HEK293 (cell line): ENCODE measurements around the gene ANKUB1.

Experiments used
- CTCF ChIA-PET: fragments of 350-600 bp; formaldehyde crosslinking; extraction: SDS; loops from one replicate; lab custom pipeline; 2021; ENCODE audit warnings: antibody characterized with exemption; lab: Yijun Ruan, JAX
- POLR2A ChIA-PET: fragments of 300-600 bp; formaldehyde crosslinking; extraction: SDS; loops from one replicate; lab custom pipeline; 2020; ENCODE audit warnings: antibody characterized with exemption, inconsistent platforms; lab: Yijun Ruan, JAX
- H3K27ac ChIP-seq: fragments of 200-500 bp; sonication (Bioruptor generic); 2 replicates; pipeline ENCODE4 v1.5.1; 2014; ENCODE audit warnings: low read depth, low read length, control low read depth, inconsistent platforms; ENCODE audit errors: extremely low read depth
- H3K36me3 ChIP-seq, 2 experiments: fragments of 200-500 bp in 1 of 2; sonication (Bioruptor generic) in 1 of 2; 1 replicate in 1 of 2; 2 replicates in 1 of 2; pipeline ENCODE4 v1.5.1; 2014 to 2017; ENCODE audit warnings: inconsistent platforms in 2 of 2, low read length in 2 of 2; ENCODE audit not compliant: control insufficient read depth in 2 of 2, insufficient read depth in 1 of 2
- H3K4me1 ChIP-seq: fragments of 200-500 bp; sonication (Bioruptor generic); 2 replicates; pipeline ENCODE4 v1.5.1; 2014; ENCODE audit warnings: mild to moderate bottlenecking, low read length, inconsistent platforms; ENCODE audit not compliant: control insufficient read depth, insufficient read depth
- H3K4me3 ChIP-seq: 2 replicates; pipeline ENCODE4 v1.5.1; 2011; ENCODE audit warnings: low read depth, mild to moderate bottlenecking, control low read depth, low read length, moderate library complexity
- H3K9me3 ChIP-seq: fragments of 200-500 bp; sonication (Bioruptor generic); 2 replicates; pipeline ENCODE4 v1.5.1; 2014; ENCODE audit warnings: low read depth, low read length, inconsistent platforms; ENCODE audit not compliant: control insufficient read depth, insufficient read depth
- GLIS2 ChIP-seq: fragments of 450-650 bp; formaldehyde crosslinking; IDR thresholded peaks from 2 replicates; pipeline ENCODE4 v1.5.1; 2016; ENCODE audit warnings: missing biosample characterization, missing genetic modification characterization
- YY2 ChIP-seq: fragments of 450-650 bp; formaldehyde crosslinking; IDR thresholded peaks from 2 replicates; pipeline ENCODE4 v1.5.1; 2016; ENCODE audit warnings: missing biosample characterization, missing genetic modification characterization
- ZBTB17 ChIP-seq: fragments of 450-650 bp; formaldehyde crosslinking; IDR thresholded peaks from 2 replicates; pipeline ENCODE4 v1.5.1; 2016; ENCODE audit warnings: missing biosample characterization, missing genetic modification characterization
- ZIC2 ChIP-seq: fragments of 450-650 bp; formaldehyde crosslinking; IDR thresholded peaks from 2 replicates; pipeline ENCODE4 v1.5.1; 2016; ENCODE audit warnings: missing biosample characterization, missing genetic modification characterization
- ZNF138 ChIP-seq: fragments of 450-650 bp; formaldehyde crosslinking; IDR thresholded peaks from 2 replicates; pipeline ENCODE4 v1.5.1; 2016; ENCODE audit warnings: missing biosample characterization, missing genetic modification characterization, borderline replicate concordance
- ZNF155 ChIP-seq: fragments of 450-650 bp; formaldehyde crosslinking; IDR thresholded peaks from 2 replicates; pipeline ENCODE4 v1.5.1; 2016; ENCODE audit warnings: missing biosample characterization, missing genetic modification characterization
- ZNF169 ChIP-seq: fragments of 450-650 bp; formaldehyde crosslinking; IDR thresholded peaks from 2 replicates; pipeline ENCODE4 v1.5.1; 2016; ENCODE audit warnings: missing biosample characterization, missing genetic modification characterization
- ZNF175 ChIP-seq: fragments of 450-650 bp; formaldehyde crosslinking; IDR thresholded peaks from 2 replicates; pipeline ENCODE4 v1.5.1; 2016; ENCODE audit warnings: missing biosample characterization, missing genetic modification characterization
- ZNF202 ChIP-seq: fragments of 450-650 bp; formaldehyde crosslinking; IDR thresholded peaks from 2 replicates; pipeline ENCODE4 v1.5.1; 2016; ENCODE audit warnings: missing biosample characterization, missing genetic modification characterization, borderline replicate concordance
- ZNF214 ChIP-seq: fragments of 450-650 bp; formaldehyde crosslinking; IDR thresholded peaks from 2 replicates; pipeline ENCODE4 v1.5.1; 2017; ENCODE audit warnings: missing biosample characterization, mild to moderate bottlenecking, missing genetic modification characterization, borderline replicate concordance
- ZNF221 ChIP-seq: fragments of 450-650 bp; formaldehyde crosslinking; IDR thresholded peaks from 2 replicates; pipeline ENCODE4 v1.5.1; 2017; ENCODE audit warnings: missing biosample characterization, missing genetic modification characterization, borderline replicate concordance
- ZNF354C ChIP-seq: fragments of 450-650 bp; formaldehyde crosslinking; IDR thresholded peaks from 2 replicates; pipeline ENCODE4 v1.5.1; 2016; ENCODE audit warnings: missing biosample characterization, missing genetic modification characterization, low read depth, borderline replicate concordance
- ZNF48 ChIP-seq: fragments of 450-650 bp; formaldehyde crosslinking; IDR thresholded peaks from 2 replicates; pipeline ENCODE4 v1.5.1; 2016; ENCODE audit warnings: missing biosample characterization, missing genetic modification characterization
- ZNF514 ChIP-seq: fragments of 450-650 bp; formaldehyde crosslinking; IDR thresholded peaks from 2 replicates; pipeline ENCODE4 v1.5.1; 2016; ENCODE audit warnings: missing biosample characterization, missing genetic modification characterization
- ZNF621 ChIP-seq: fragments of 450-650 bp; formaldehyde crosslinking; IDR thresholded peaks from 2 replicates; pipeline ENCODE4 v1.5.1; 2017; ENCODE audit warnings: missing biosample characterization, missing genetic modification characterization
- ZNF624 ChIP-seq: fragments of 450-650 bp; formaldehyde crosslinking; IDR thresholded peaks from 2 replicates; pipeline ENCODE4 v1.5.1; 2017; ENCODE audit warnings: missing biosample characterization, missing genetic modification characterization
- ZNF664 ChIP-seq: fragments of 450-650 bp; formaldehyde crosslinking; IDR thresholded peaks from 2 replicates; pipeline ENCODE4 v1.5.1; 2016; ENCODE audit warnings: missing biosample characterization, missing genetic modification characterization
- ZNF776 ChIP-seq: fragments of 450-650 bp; formaldehyde crosslinking; IDR thresholded peaks from 2 replicates; pipeline ENCODE4 v1.5.0; 2017; ENCODE audit warnings: missing biosample characterization, missing genetic modification characterization, borderline replicate concordance
- ZNF792 ChIP-seq: fragments of 450-650 bp; formaldehyde crosslinking; IDR thresholded peaks from 2 replicates; pipeline ENCODE4 v1.5.1; 2016; ENCODE audit warnings: missing biosample characterization, missing genetic modification characterization
- ZNF830 ChIP-seq: fragments of 450-650 bp; IDR thresholded peaks from 2 replicates; pipeline ENCODE4 v1.5.0; 2018; ENCODE audit warnings: missing biosample characterization, missing genetic modification characterization, low read depth, mild to moderate bottlenecking, moderate library complexity
- ZNF837 ChIP-seq: fragments of 450-650 bp; formaldehyde crosslinking; IDR thresholded peaks from 2 replicates; pipeline ENCODE4 v1.5.1; 2016; ENCODE audit warnings: missing biosample characterization, missing genetic modification characterization
- TF ChIP-seq, protein P1 (sequence below): fragments of 450-650 bp; formaldehyde crosslinking; IDR thresholded peaks from 2 replicates; pipeline ENCODE4 v1.5.1; 2016; ENCODE audit warnings: missing biosample characterization, missing genetic modification characterization
- TF ChIP-seq, protein P2 (sequence below): fragments of 450-650 bp; formaldehyde crosslinking; IDR thresholded peaks from 2 replicates; pipeline ENCODE4 v1.5.1; 2016; ENCODE audit warnings: missing biosample characterization, missing genetic modification characterization, borderline replicate concordance
- TF ChIP-seq, protein P3 (sequence below): fragments of 450-650 bp; formaldehyde crosslinking; IDR thresholded peaks from 2 replicates; pipeline ENCODE4 v1.5.1; 2017; ENCODE audit warnings: missing biosample characterization, missing genetic modification characterization
- TF ChIP-seq, protein P4 (sequence below): fragments of 450-650 bp; IDR thresholded peaks from 2 replicates; pipeline ENCODE4 v1.5.1; 2018; ENCODE audit warnings: missing biosample characterization, mild to moderate bottlenecking, missing genetic modification characterization
- TF ChIP-seq, protein P5 (sequence below): fragments of 450-650 bp; formaldehyde crosslinking; IDR thresholded peaks from 2 replicates; pipeline ENCODE4 v1.5.1; 2016; ENCODE audit warnings: missing biosample characterization, missing genetic modification characterization
- TF ChIP-seq, protein P6 (sequence below): fragments of 450-650 bp; formaldehyde crosslinking; IDR thresholded peaks from 2 replicates; pipeline ENCODE4 v1.5.1; 2016; ENCODE audit warnings: missing biosample characterization, missing genetic modification characterization

ANKUB1 gene

DNA sequence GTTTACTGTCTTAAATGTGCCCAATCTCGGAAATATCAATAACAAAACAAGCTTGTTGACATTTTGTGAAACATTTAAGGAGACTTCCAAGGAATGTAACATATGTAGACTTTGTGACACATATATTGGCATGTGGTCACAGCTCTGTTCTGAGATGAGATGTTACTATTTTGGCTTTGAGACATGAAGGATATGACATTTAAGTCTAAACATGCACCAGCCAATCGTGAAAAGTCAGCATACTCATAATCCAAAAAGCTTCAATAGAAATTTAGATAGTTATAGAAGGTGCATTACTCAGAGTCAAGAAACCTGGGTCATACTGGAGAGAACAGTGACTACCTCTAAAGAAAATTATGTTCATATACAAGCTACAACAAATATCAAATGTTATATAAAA lies 53.5 kb downstream of the ANKUB1 start:
- Histone ChIP-seq H3K36me3 (peaks cover 9 to 42% of the 10 kb centered on the region in 2 experiments), H3K9me3 (no peaks in the 10 kb centered on the region), H3K4me3 (no peak overlapping the region), H3K4me1 (no peaks in the 10 kb centered on the region), H3K27ac (no peak overlapping the region)
- ChIA-PET CTCF (interaction anchor here (0.7 to 1.2 kb wide), 3 partner anchors 10 to 27 kb away, joined by 4 to 6 read pairs (median 4); no protein-coding TSS in a partner anchor), POLR2A (no interaction called here)
- TF ChIP-seq, protein P1, sequence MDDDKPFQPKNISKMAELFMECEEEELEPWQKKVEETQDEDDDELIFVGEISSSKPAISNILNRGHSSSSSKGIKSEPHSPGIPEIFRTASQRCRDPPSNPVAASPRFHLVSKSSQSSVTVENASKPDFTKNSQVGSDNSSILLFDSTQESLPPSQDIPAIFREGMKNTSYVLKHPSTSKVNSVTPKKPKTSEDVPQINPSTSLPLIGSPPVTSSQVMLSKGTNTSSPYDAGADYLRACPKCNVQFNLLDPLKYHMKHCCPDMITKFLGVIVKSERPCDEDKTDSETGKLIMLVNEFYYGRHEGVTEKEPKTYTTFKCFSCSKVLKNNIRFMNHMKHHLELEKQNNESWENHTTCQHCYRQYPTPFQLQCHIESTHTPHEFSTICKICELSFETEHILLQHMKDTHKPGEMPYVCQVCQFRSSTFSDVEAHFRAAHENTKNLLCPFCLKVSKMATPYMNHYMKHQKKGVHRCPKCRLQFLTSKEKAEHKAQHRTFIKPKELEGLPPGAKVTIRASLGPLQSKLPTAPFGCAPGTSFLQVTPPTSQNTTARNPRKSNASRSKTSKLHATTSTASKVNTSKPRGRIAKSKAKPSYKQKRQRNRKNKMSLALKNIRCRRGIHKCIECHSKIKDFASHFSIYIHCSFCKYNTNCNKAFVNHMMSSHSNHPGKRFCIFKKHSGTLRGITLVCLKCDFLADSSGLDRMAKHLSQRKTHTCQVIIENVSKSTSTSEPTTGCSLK (tag by site-specific recombination), result no peak
- TF ChIP-seq ZNF830 (tag by site-specific recombination) (no peak), ZNF776 (no peak), ZNF169 (tag by site-specific recombination) (no peak), ZNF514 (tag by site-specific recombination) (no peak), ZNF175 (tag by site-specific recombination) (no peak), ZNF837 (no peak), ZNF155 (tag by site-specific recombination) (no peak), ZNF48 (tag by site-specific recombination) (no peak), ZBTB17 (tag by site-specific recombination) (no peak), ZNF214 (tag by site-specific recombination) (no peak), GLIS2 (tag by site-specific recombination) (no peak), ZNF624 (no peak)
- TF ChIP-seq, protein P2, sequence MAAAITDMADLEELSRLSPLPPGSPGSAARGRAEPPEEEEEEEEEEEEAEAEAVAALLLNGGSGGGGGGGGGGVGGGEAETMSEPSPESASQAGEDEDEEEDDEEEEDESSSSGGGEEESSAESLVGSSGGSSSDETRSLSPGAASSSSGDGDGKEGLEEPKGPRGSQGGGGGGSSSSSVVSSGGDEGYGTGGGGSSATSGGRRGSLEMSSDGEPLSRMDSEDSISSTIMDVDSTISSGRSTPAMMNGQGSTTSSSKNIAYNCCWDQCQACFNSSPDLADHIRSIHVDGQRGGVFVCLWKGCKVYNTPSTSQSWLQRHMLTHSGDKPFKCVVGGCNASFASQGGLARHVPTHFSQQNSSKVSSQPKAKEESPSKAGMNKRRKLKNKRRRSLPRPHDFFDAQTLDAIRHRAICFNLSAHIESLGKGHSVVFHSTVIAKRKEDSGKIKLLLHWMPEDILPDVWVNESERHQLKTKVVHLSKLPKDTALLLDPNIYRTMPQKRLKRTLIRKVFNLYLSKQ (tag by site-specific recombination), result no peak
- TF ChIP-seq, protein P3, sequence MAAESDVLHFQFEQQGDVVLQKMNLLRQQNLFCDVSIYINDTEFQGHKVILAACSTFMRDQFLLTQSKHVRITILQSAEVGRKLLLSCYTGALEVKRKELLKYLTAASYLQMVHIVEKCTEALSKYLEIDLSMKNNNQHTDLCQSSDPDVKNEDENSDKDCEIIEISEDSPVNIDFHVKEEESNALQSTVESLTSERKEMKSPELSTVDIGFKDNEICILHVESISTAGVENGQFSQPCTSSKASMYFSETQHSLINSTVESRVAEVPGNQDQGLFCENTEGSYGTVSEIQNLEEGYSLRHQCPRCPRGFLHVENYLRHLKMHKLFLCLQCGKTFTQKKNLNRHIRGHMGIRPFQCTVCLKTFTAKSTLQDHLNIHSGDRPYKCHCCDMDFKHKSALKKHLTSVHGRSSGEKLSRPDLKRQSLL (tag by site-specific recombination), result no peak
- TF ChIP-seq, protein P4, sequence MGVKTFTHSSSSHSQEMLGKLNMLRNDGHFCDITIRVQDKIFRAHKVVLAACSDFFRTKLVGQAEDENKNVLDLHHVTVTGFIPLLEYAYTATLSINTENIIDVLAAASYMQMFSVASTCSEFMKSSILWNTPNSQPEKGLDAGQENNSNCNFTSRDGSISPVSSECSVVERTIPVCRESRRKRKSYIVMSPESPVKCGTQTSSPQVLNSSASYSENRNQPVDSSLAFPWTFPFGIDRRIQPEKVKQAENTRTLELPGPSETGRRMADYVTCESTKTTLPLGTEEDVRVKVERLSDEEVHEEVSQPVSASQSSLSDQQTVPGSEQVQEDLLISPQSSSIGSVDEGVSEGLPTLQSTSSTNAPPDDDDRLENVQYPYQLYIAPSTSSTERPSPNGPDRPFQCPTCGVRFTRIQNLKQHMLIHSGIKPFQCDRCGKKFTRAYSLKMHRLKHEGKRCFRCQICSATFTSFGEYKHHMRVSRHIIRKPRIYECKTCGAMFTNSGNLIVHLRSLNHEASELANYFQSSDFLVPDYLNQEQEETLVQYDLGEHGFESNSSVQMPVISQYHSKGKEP (tag by site-specific recombination), result no peak

DNA sequence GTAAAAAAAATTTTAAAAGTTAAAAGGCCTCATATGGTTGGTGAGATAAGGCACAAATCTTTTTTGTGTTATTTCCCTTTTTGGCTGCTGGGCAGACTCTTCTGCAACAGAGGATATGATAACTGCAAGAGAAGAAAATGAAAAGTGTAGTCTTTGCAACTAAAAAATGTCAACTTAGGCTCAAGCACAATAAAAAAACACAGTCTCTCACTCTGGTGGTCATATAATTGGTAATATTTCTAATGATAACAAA lies 55.5 kb downstream of the ANKUB1 start:
- CTCF ChIA-PET, result interaction anchor here (2.0 kb wide), 1 partner anchor 19 kb away, joined by 7 read pairs; no protein-coding TSS in a partner anchor
- Histone ChIP-seq H3K9me3 (no peaks in the 10 kb centered on the region), H3K4me3 (no peak overlapping the region), H3K4me1 (no peaks in the 10 kb centered on the region), H3K36me3 (peaks cover 9 to 32% of the 10 kb centered on the region in 2 experiments), H3K27ac (no peak overlapping the region)
- POLR2A ChIA-PET, result no interaction called here
- TF ChIP-seq ZNF221, result no peak
- no peak for TF ChIP-seq ZNF792 (tag by site-specific recombination)
- no peak for TF ChIP-seq ZNF621 (tag by site-specific recombination)
- TF ChIP-seq, protein P5, sequence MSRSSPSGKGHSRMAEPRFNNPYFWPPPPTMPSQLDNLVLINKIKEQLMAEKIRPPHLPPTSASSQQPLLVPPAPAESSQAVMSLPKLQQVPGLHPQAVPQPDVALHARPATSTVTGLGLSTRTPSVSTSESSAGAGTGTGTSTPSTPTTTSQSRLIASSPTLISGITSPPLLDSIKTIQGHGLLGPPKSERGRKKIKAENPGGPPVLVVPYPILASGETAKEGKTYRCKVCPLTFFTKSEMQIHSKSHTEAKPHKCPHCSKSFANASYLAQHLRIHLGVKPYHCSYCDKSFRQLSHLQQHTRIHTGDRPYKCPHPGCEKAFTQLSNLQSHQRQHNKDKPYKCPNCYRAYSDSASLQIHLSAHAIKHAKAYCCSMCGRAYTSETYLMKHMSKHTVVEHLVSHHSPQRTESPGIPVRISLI (tag by site-specific recombination), result no peak
- TF ChIP-seq, protein P6, sequence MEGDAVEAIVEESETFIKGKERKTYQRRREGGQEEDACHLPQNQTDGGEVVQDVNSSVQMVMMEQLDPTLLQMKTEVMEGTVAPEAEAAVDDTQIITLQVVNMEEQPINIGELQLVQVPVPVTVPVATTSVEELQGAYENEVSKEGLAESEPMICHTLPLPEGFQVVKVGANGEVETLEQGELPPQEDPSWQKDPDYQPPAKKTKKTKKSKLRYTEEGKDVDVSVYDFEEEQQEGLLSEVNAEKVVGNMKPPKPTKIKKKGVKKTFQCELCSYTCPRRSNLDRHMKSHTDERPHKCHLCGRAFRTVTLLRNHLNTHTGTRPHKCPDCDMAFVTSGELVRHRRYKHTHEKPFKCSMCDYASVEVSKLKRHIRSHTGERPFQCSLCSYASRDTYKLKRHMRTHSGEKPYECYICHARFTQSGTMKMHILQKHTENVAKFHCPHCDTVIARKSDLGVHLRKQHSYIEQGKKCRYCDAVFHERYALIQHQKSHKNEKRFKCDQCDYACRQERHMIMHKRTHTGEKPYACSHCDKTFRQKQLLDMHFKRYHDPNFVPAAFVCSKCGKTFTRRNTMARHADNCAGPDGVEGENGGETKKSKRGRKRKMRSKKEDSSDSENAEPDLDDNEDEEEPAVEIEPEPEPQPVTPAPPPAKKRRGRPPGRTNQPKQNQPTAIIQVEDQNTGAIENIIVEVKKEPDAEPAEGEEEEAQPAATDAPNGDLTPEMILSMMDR (tag by site-specific recombination), result no peak
- TF ChIP-seq ZNF354C (tag by site-specific recombination), result no peak
- TF ChIP-seq ZNF155 (tag by site-specific recombination), result no peak
- TF ChIP-seq ZNF138 (tag by site-specific recombination), result no peak
- TF ChIP-seq YY2, result no peak
- no peak for TF ChIP-seq ZNF202 (tag by site-specific recombination)
- no peak for TF ChIP-seq ZNF664
- no peak for TF ChIP-seq ZIC2
